Measurements from ENCODE around the gene PRDM10. TPM values are rescaled to one million over a fixed set of nuclear protein-coding genes. Genes with fewer than 3 reads are reported as not detected.

Gene PRDM10, protein sequence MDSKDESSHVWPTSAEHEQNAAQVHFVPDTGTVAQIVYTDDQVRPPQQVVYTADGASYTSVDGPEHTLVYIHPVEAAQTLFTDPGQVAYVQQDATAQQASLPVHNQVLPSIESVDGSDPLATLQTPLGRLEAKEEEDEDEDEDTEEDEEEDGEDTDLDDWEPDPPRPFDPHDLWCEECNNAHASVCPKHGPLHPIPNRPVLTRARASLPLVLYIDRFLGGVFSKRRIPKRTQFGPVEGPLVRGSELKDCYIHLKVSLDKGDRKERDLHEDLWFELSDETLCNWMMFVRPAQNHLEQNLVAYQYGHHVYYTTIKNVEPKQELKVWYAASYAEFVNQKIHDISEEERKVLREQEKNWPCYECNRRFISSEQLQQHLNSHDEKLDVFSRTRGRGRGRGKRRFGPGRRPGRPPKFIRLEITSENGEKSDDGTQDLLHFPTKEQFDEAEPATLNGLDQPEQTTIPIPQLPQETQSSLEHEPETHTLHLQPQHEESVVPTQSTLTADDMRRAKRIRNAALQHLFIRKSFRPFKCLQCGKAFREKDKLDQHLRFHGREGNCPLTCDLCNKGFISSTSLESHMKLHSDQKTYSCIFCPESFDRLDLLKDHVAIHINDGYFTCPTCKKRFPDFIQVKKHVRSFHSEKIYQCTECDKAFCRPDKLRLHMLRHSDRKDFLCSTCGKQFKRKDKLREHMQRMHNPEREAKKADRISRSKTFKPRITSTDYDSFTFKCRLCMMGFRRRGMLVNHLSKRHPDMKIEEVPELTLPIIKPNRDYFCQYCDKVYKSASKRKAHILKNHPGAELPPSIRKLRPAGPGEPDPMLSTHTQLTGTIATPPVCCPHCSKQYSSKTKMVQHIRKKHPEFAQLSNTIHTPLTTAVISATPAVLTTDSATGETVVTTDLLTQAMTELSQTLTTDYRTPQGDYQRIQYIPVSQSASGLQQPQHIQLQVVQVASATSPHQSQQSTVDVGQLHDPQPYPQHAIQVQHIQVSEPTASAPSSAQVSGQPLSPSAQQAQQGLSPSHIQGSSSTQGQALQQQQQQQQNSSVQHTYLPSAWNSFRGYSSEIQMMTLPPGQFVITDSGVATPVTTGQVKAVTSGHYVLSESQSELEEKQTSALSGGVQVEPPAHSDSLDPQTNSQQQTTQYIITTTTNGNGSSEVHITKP
- polyA plus RNA-seq (ENCODE audit: low read depth in 6 of 6) = 1 to 10 TPM in 5 of 6 donors, not detected in 1; 2.2 to 4.5 (median 3.4) TPM

GRCh38 chr11:130002352-130002845 is at the start of gene PRDM10:
Gene PRDM10, minus strand, starts transcription at chr11:130002835. Its CDS starts 41,871 bp downstream, at chr11:129960964.
- peaks cover 26 to 31% (median 29%) of the 10 kb centered on the region in 3 donors for H3K4me1 Mint-ChIP-seq
- H3K9me3 Mint-ChIP-seq = no peaks in the 10 kb centered on the region
- DNase-seq = peak; percentile 92

GRCh38 chr11:130051082-130051481 is 48.4 kb upstream of the PRDM10 start:
- Mint-ChIP-seq H3K36me3 (no peaks in the 10 kb centered on the region), H3K4me1 (no peaks in the 10 kb centered on the region), H3K9me3 (peaks cover 0 to 9% (median 2%) of the 10 kb centered on the region in 7 donors), H3K4me3 (no peak overlapping the region), H3K27ac (no peak overlapping the region), H3K27me3 (peaks cover 0 to 10% (median 0%) of the 10 kb centered on the region in 3 donors)
- no peak for ATAC-seq (ENCODE audit: low read depth in 2 of 2)
- no peak for DNase-seq

More at GRCh38 chr11:130002352-130002845, at the start of gene PRDM10:
- Mint-ChIP-seq H3K27me3 (peaks cover 7 to 16% (median 12%) of the 10 kb centered on the region in 3 donors), H3K4me3 (peak within 1 kb of the TSS; percentile 97 to 100 (median 100)), H3K36me3 (no peaks in the 10 kb centered on the region), H3K27ac (peak within 1 kb of the TSS; percentile 100)
- peak; percentile 65 to 68 for ATAC-seq (ENCODE audit: low read depth in 2 of 2)

- ATAC-seq (ENCODE audit: low read depth in 2 of 2) (no peak), DNase-seq (no peak)
- Mint-ChIP-seq H3K4me1 (no peaks in the 10 kb centered on the region), H3K27me3 (peaks cover 0 to 10% (median 0%) of the 10 kb centered on the region in 3 donors), H3K4me3 (no peak overlapping the region), H3K36me3 (no peaks in the 10 kb centered on the region), H3K9me3 (peaks cover 0 to 9% (median 2%) of the 10 kb centered on the region in 7 donors), H3K27ac (no peak overlapping the region)
Observed at GRCh38 chr11:130050257-130050656, 47.6 kb upstream of the PRDM10 start.

GRCh38 chr11:130049328-130049771 is 46.7 kb upstream of the PRDM10 start:
- H3K4me1 Mint-ChIP-seq = no peaks in the 10 kb centered on the region
- no peak overlapping the region for H3K27ac Mint-ChIP-seq
- DNase-seq (no peak), ATAC-seq (ENCODE audit: low read depth in 2 of 2) (no peak)
- H3K9me3 Mint-ChIP-seq = peaks cover 0 to 9% (median 2%) of the 10 kb centered on the region in 7 donors
- no peaks in the 10 kb centered on the region for H3K36me3 Mint-ChIP-seq
- no peak overlapping the region for H3K4me3 Mint-ChIP-seq
- peaks cover 0 to 10% (median 0%) of the 10 kb centered on the region in 3 donors for H3K27me3 Mint-ChIP-seq

- H3K4me1 Mint-ChIP-seq = peaks cover 7 to 12% (median 8%) of the 10 kb centered on the region in 3 donors
- H3K9me3 Mint-ChIP-seq = no peaks in the 10 kb centered on the region
- no peak for ATAC-seq (ENCODE audit: low read depth in 2 of 2)
- no peaks in the 10 kb centered on the region for H3K36me3 Mint-ChIP-seq
- H3K27me3 Mint-ChIP-seq = peaks cover 6 to 22% (median 16%) of the 10 kb centered on the region in 3 donors
- peak overlapping the region in 1 of 6 donors; percentile 54 for H3K27ac Mint-ChIP-seq
- no peak overlapping the region for H3K4me3 Mint-ChIP-seq
- no peak for DNase-seq
Observed at GRCh38 chr11:130047141-130047540, 44.5 kb upstream of the PRDM10 start.

DNA sequence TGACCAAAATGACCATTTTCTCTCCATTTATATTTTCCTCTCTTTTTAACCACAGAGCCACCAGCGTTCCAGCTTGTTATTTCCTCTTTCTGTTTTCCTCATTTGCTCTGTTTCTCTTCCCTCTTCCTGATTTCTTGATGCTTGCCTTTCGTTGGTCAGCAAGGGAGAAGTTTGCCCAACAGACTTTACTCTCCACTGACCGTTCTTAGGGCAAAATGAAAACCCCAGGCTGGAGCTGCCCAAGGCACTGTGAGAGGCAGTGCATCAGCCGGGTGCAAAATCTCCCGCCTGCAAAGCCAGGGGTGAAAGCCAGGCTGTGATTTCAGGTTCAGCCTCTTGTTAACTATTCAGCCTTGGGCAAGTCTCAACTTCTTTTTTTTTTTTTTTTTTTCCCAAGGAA is 40.9 kb upstream of the PRDM10 start:
- no peak for ATAC-seq (ENCODE audit: low read depth in 2 of 2)

DNA sequence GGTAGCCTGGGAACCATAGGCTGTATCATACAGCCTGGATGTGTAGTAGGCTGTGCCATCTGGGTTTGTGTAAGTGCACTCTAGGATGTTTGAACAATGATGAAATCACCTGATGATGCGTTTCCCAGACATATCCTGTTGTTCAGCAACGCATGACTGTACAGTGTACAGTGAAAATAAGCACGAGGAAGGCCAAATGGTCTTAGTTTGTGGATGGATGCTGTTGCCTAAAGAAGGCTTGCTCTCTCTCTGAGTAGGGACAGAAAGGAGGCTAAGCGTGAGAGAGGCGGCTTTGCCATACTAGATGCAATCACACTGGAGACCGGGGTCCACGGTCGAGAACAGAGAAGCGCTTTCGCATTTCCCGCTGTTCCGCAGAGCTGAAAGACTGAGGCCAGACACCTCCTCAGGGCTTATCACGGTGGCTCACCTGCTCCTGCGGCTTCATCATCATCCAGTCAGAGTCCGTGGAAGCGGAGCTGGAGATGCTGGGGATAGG is 39.5 kb upstream of the PRDM10 start:
- H3K4me1 Mint-ChIP-seq = peaks cover 8 to 12% (median 9%) of the 10 kb centered on the region in 3 donors
- H3K9me3 Mint-ChIP-seq = no peaks in the 10 kb centered on the region
- peaks cover 17 to 30% (median 30%) of the 10 kb centered on the region in 3 donors for H3K27me3 Mint-ChIP-seq
- H3K27ac Mint-ChIP-seq = peak overlapping the region in 1 of 6 donors; percentile 76
- H3K36me3 Mint-ChIP-seq = no peaks in the 10 kb centered on the region
- no peak overlapping the region for H3K4me3 Mint-ChIP-seq
- peak in 1 of 2 donors; percentile 39 for ATAC-seq (ENCODE audit: low read depth in 2 of 2)
- DNase-seq = no peak

More for the DNA sequence above, 40.9 kb upstream of the PRDM10 start:
- peaks cover 8 to 12% (median 9%) of the 10 kb centered on the region in 3 donors for H3K4me1 Mint-ChIP-seq
- H3K4me3 Mint-ChIP-seq = no peak overlapping the region
- H3K9me3 Mint-ChIP-seq = no peaks in the 10 kb centered on the region
- peak overlapping the region in 1 of 6 donors; percentile 46 for H3K27ac Mint-ChIP-seq
- H3K27me3 Mint-ChIP-seq = peaks cover 9 to 23% (median 20%) of the 10 kb centered on the region in 3 donors
- DNase-seq = no peak
- no peaks in the 10 kb centered on the region for H3K36me3 Mint-ChIP-seq

DNA sequence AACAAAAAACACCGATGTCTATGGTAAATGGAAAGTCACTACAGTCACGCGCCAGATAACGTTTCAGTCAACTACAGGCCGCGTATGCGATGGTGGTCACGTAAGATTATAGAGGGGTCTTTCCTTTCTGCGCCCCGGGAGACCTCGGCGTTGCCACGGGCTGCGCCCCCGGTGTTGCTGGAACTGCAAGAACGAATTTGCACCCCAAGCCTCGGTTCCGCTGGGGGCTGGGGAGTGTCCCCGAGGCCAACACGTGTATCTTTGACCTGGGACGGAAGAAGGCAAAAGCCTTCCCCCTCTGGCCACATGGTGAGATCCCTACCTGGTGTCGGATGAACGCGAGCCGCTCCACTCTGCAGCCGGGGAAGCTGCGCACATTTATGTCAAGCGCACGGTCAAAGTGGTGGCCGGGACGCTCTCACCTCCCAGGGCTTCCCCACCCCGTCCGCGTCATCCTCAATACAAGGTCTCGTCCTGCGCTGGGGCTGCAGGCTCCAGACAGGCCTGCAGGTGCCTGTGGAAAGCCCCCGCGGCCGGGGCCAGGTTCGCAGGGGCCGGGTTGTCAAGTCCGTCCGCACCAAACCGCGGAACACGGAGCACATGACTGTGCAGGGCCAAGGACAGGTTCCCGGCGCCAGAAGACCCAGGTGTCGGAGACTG is 37.8 kb upstream of the PRDM10 start:
- Mint-ChIP-seq H3K27me3 (peaks cover 25 to 40% (median 37%) of the 10 kb centered on the region in 3 donors), H3K4me3 (no peak overlapping the region), H3K9me3 (no peaks in the 10 kb centered on the region), H3K4me1 (peaks cover 8 to 12% (median 9%) of the 10 kb centered on the region in 3 donors), H3K36me3 (no peaks in the 10 kb centered on the region), H3K27ac (no peak overlapping the region)
- DNase-seq (no peak), ATAC-seq (ENCODE audit: low read depth in 2 of 2) (no peak)

DNA sequence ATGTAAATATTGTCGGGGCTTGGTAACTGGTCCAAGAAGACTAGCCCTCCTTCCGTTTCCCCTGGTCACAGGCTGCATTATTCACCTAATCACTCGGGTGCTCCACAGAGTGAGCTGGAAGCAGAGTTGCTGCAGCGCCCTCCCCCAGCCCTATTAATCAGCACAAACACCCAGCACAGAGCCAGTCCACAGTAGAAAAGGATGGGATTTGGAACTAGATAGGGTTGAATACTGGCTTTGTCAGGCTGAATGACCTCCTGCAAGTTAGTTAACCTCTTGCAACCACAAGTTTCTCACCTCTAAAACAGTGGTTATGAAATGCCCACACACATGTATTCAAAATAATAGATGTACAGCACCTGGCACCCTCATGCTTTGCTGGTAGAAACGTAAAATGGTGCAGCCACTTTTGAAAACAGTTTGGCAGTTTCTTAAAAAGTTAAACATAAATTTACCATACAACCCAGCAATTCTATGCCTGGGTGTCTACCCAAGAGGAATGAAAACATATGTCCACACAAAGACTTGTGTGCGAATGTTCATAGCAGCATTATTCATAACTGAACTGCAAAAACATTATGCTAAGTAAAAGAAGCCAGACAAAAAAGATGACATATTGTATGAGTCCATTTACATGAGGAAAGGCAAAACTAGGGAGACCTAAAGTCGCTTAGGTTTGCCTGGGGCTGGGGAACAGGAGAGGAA is 35.4 kb upstream of the PRDM10 start:
- H3K27me3 Mint-ChIP-seq = peaks cover 25 to 38% (median 29%) of the 10 kb centered on the region in 3 donors
- peak overlapping the region in 1 of 8 donors; percentile 5 for H3K4me3 Mint-ChIP-seq
- H3K27ac Mint-ChIP-seq = no peak overlapping the region
- DNase-seq (no peak), ATAC-seq (ENCODE audit: low read depth in 2 of 2) (no peak)
- peaks cover 0 to 4% (median 4%) of the 10 kb centered on the region in 3 donors for H3K4me1 Mint-ChIP-seq
- no peaks in the 10 kb centered on the region for H3K9me3 Mint-ChIP-seq
- no peaks in the 10 kb centered on the region for H3K36me3 Mint-ChIP-seq

- Mint-ChIP-seq H3K36me3 (no peaks in the 10 kb centered on the region), H3K4me3 (no peak overlapping the region)
Observed at GRCh38 chr11:130037058-130037457, 34.4 kb upstream of the PRDM10 start.

GRCh38 chr11:130034236-130034635 is 31.6 kb upstream of the PRDM10 start:
- Mint-ChIP-seq H3K27ac (no peak overlapping the region), H3K4me3 (no peak overlapping the region), H3K9me3 (no peaks in the 10 kb centered on the region), H3K4me1 (no peaks in the 10 kb centered on the region), H3K27me3 (peaks cover 34 to 39% (median 36%) of the 10 kb centered on the region in 3 donors), H3K36me3 (no peaks in the 10 kb centered on the region)
- ATAC-seq (ENCODE audit: low read depth in 2 of 2) = no peak
- DNase-seq = no peak

More at GRCh38 chr11:130037058-130037457, 34.4 kb upstream of the PRDM10 start:
- Mint-ChIP-seq H3K9me3 (no peaks in the 10 kb centered on the region), H3K27ac (no peak overlapping the region), H3K27me3 (peaks cover 25 to 28% (median 27%) of the 10 kb centered on the region in 3 donors), H3K4me1 (peaks cover 0 to 1% (median 0%) of the 10 kb centered on the region in 3 donors)
- no peak for ATAC-seq (ENCODE audit: low read depth in 2 of 2)
- no peak for DNase-seq

Measured in naive B cell (primary cell).